GM13976 (cell line): ENCODE data around the gene E2F2.

Experiments used
- DNase-seq: peaks from one replicate; pipeline ENCODE4 v3.0.0; 2012; ENCODE audit warnings: low spot score
- CTCF ChIP-seq: IDR thresholded peaks from 2 replicates; pipeline ENCODE4 v1.5.1; 2012; ENCODE audit warnings: borderline replicate concordance, mild to moderate bottlenecking; ENCODE audit not compliant: insufficient read depth; ENCODE audit errors: extremely low read depth, missing control alignments, control extremely low read depth
- in situ Hi-C: fragments of 300-500 bp; cut with MboI; formaldehyde crosslinking; loops from one replicate; pipeline ENCODE4 v1.12.0; 2022; ENCODE audit warnings: low sequenced_read_pairs, mixed read lengths, inconsistent platforms; ENCODE audit not compliant: unreplicated experiment

The E2F2 gene

DNA sequence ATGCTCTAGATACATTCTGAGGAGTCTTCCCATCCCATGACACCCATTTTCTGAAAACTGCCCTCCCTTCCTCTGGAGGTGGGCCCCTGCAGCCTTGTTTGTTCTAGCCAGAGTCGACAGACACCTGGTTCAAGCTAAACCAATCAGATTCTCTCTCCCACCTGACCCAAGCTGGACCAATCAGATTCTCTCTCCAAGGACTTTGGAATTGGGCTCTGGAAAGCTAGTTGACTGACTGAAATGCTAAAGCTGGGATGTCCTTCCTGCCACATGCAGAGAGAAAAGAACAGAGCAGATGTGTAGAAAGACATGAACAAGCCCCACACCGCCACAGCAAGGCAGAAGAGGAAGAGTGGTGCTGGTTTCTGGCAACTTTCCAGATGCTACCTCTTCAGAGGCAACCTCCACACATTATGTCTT, 71.7 kb downstream of the E2F2 start:
- DNase-seq: no peak
- in situ Hi-C loops: no loop called here
- TF ChIP-seq CTCF: no peak
